Colonic mucosa (tissue), 4 donors: ENCODE results near the gene WDR91. TPM values are rescaled to one million over a fixed set of nuclear protein-coding genes. Genes with fewer than 3 reads are reported as not detected.

Experiments used
- DNase-seq: peaks from one replicate; pipeline ENCODE4 v3.0.0-alpha.2; 2020
- H3K27ac ChIP-seq: fragments of 200-600 bp; one replicate; pipeline ENCODE4 v1.8.0; 2021
- H3K27me3 ChIP-seq: fragments of 200-600 bp; one replicate; pipeline ENCODE4 v1.8.0; 2021
- H3K36me3 ChIP-seq: fragments of 200-600 bp; one replicate; pipeline ENCODE4 v1.8.0; 2021
- H3K4me1 ChIP-seq: fragments of 200-600 bp; one replicate; pipeline ENCODE4 v1.8.0; 2021; ENCODE audit warnings: mild to moderate bottlenecking
- H3K4me3 ChIP-seq: fragments of 200-600 bp; one replicate; pipeline ENCODE4 v1.8.0; 2021
- H3K9ac ChIP-seq, 2 donors: one replicate each; pipeline ENCODE4 v1.7.0; 2013; ENCODE audit warnings: control low read depth in 2 of 2, low read depth in 2 of 2, low read length in 2 of 2
- H3K9me3 ChIP-seq: fragments of 200-600 bp; one replicate; pipeline ENCODE4 v1.8.0; 2021
- CTCF ChIP-seq: fragments of 200-600 bp; IDR thresholded peaks from one replicate; pipeline ENCODE4 v1.8.0; 2022; ENCODE audit warnings: antibody characterized with exemption, mild to moderate bottlenecking
- intact Hi-C: fragments of 100-400 bp; cut with DNase I; formaldehyde crosslinking; loops from one replicate; pipeline ENCODE4 v1.14.1; 2022
- total RNA-seq, 2 donors: library from RNA; stranded (reverse); fragmentation: NEBNext Ultra II Directional in 1 of 2; extraction: Animal tissue kit (Norgen Biotek cat#: 25700) in 1 of 2; gene quantifications; one replicate each; pipeline ENCODE4 v1.2.1, GENCODE V29; 2021
- donor health status: healthy.
- donor health status: DM: no; HTN: no; CAD: no.
- donor health status: DM: no; HTN: no; CAD: no.

WDR91 gene
- total RNA-seq, 2 donors from 2014 or later: 4.8 to 6.5 TPM

- Histone ChIP-seq H3K4me3 (no peak overlapping the region), H3K9ac (no peak overlapping the region), H3K27ac (no peak overlapping the region), H3K9me3 (no peaks in the 10 kb centered on the region), H3K27me3 (no peaks in the 10 kb centered on the region), H3K4me1 (no peaks in the 10 kb centered on the region), H3K36me3 (no peaks in the 10 kb centered on the region)
- no peak for TF ChIP-seq CTCF
- intact Hi-C loops: no loop called here
- DNase-seq: no peak
Measured at GRCh38 chr7:135204341-135204749, 7.0 kb downstream of the WDR91 start.

- Histone ChIP-seq H3K9me3 (no peaks in the 10 kb centered on the region), H3K9ac (no peak overlapping the region), H3K4me3 (no peak overlapping the region), H3K36me3 (no peaks in the 10 kb centered on the region), H3K4me1 (no peaks in the 10 kb centered on the region), H3K27ac (no peak overlapping the region), H3K27me3 (no peaks in the 10 kb centered on the region)
- no peak for DNase-seq
- TF ChIP-seq CTCF: no peak
- intact Hi-C loops: no loop called here
Measured at GRCh38 chr7:135201350-135201749, 10.0 kb downstream of the WDR91 start.

- intact Hi-C loops: no loop called here
- no peaks in the 10 kb centered on the region for H3K36me3 ChIP-seq
- no peaks in the 10 kb centered on the region for H3K9me3 ChIP-seq
- TF ChIP-seq CTCF: no peak
- no peak overlapping the region for H3K27ac ChIP-seq
- no peaks in the 10 kb centered on the region for H3K4me1 ChIP-seq
- H3K4me3 ChIP-seq: no peak overlapping the region
- H3K27me3 ChIP-seq: no peaks in the 10 kb centered on the region
- H3K9ac ChIP-seq: no peak overlapping the region
- DNase-seq: no peak
Measured at GRCh38 chr7:135200821-135201331, 10.4 kb downstream of the WDR91 start.

- no peak for TF ChIP-seq CTCF
- Histone ChIP-seq H3K4me1 (no peaks in the 10 kb centered on the region), H3K9me3 (no peaks in the 10 kb centered on the region), H3K36me3 (no peaks in the 10 kb centered on the region), H3K9ac (no peak overlapping the region), H3K27ac (no peak overlapping the region), H3K4me3 (no peak overlapping the region), H3K27me3 (no peaks in the 10 kb centered on the region)
- DNase-seq: no peak
- intact Hi-C loops: no loop called here
Measured at GRCh38 chr7:135199439-135199838, 11.9 kb downstream of the WDR91 start.

- H3K27me3 ChIP-seq: no peaks in the 10 kb centered on the region
- H3K36me3 ChIP-seq: no peaks in the 10 kb centered on the region
- no peak for TF ChIP-seq CTCF
- no peak for DNase-seq
- H3K27ac ChIP-seq: no peak overlapping the region
- H3K4me3 ChIP-seq: no peak overlapping the region
- intact Hi-C loops: no loop called here
- H3K9ac ChIP-seq: no peak overlapping the region
- H3K9me3 ChIP-seq: no peaks in the 10 kb centered on the region
- H3K4me1 ChIP-seq: no peaks in the 10 kb centered on the region
Measured at GRCh38 chr7:135197906-135198655, 13.2 kb downstream of the WDR91 start.
